ENCODE data around the gene DOCK4.

- no peak for TF ChIP-seq CTCF (IDR thresholded peaks at IDR 0.05; ENCODE audit: insufficient read depth, low read depth, low read length)
- TF ChIP-seq EZH2 (IDR thresholded peaks at IDR 0.05; ENCODE audit: insufficient read depth, low read length) = no peak
Observed at GRCh38 chr7:112176241-112176640, 30.0 kb downstream of the DOCK4 start.
